Ramos (cell line): ENCODE measurements around the gene DOLPP1.
"Not testable (repeated sequence)": the region's sequence is repeated elsewhere in the genome, so short reads cannot be mapped to it uniquely, and the experiment has no call there.

Experiments
- in situ Hi-C: fragments of 300-500 bp; cut with MboI; formaldehyde crosslinking; loops from one replicate; pipeline ENCODE4 v1.14.3; 2022; ENCODE audit warnings: low sequenced_read_pairs; ENCODE audit not compliant: unreplicated experiment

Gene DOLPP1, protein sequence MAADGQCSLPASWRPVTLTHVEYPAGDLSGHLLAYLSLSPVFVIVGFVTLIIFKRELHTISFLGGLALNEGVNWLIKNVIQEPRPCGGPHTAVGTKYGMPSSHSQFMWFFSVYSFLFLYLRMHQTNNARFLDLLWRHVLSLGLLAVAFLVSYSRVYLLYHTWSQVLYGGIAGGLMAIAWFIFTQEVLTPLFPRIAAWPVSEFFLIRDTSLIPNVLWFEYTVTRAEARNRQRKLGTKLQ

DNA sequence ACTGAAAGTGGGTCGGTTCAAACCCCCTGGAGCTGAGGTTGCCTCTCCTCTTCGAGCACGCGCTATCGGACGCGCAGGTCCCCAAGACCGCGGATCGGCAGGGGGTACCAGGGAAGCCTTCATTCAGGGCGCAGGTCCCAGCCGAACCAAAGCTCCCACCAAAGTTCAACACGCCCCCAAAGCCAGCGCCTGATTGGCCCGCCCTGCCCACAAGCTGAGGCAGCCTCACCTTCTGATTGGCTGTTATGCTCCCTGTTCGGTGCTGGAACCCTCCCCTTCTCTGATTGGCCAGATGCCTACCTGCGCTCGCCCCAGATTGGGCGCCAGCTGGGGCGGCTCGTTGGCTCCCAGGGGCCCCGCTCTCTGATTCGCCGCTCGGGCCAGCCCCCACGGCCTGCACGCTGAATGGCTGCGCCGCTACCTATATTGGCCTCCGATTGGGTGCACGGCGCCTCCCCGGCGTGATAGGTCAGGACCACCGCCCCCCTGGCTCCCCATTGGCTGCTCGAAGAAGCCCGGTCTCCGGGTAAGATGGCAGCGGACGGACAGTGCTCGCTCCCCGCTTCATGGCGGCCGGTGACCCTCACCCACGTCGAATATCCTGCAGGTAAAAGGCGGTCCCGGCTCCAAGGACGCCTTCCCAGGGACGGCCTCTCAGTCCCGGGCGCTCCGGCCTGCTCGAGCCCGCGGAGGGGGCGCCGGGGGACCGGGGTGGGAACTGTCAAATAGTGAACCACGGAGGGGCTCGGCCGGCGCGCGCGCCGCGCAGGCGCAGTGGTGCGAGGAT is at the start of gene DOLPP1:
Gene DOLPP1, plus strand, starts transcription at position 511 of the 787 bp plus-strand sequence. Its CDS starts 21 bp downstream, at position 532.
- in situ Hi-C loops: no loop called here

DNA sequence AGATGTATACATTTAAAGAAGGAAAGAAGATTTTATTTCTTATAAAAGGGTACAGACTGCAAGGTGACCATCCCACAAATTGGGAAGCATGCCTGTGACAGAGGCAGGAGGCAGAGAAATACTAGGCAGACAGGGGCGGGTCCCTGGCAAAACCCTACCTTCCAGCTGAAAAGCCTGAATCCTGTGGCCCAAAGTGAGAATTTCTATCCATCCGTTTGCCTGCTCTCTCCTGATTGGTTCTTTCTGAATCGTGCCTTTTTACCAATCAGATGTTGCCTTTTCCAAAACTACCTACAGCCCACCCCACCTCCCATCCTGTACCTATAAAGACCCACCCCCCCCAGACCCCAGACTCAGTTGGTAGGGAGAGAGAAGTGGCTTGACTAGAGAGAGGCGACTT is 49.4 kb upstream of the DOLPP1 start:
- in situ Hi-C loops: no loop called here

DNA sequence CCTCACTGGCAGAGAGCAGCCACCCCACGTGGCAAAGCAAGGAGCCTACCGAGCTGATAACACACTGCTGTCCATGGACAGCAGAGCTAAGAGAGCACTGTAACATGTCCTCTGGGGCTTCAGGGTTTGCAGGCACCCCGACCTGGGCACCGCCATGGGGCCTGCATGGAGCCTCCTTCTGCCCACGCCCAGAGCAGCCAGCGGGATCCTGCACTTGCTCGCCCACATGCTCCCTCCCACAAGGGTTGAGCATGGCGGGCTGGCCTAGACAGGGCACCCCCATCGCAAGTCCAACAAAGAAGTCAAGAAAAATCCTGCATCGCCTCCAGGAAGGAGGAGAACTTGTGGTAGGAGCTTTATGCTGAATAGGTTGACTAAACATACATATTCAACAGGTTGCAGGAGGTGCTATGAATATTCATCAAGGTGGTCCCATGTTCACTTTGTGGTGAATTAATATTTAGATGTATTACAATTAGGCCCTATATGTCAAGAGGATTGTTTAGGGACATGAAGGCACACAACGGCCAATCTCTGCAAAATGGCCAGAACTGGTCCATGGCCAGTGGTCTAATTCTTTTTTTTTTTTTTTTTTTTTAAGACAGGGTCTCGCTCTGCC is 48.3 kb upstream of the DOLPP1 start:
- in situ Hi-C loops: no loop called here

DNA sequence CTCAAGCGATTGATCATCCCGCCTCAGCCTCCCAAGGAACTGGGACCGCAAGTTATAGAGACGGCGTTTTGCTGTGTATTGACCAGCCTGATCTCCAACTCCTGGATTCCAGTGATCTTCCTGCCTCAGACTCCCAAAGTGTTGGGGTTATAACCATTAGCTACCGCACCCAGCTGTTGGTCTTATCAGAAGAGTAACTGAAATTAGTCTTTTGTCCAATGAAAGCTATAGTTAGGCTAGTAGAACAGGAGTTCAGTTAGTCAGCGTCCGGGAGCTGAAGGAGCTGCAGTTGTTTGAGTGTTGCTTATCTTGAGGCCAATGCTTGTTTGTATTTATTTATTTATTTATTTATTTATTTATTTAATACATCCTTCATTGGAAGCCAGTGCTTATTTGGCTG is 47.7 kb upstream of the DOLPP1 start:
- in situ Hi-C loops: no loop called here

DNA sequence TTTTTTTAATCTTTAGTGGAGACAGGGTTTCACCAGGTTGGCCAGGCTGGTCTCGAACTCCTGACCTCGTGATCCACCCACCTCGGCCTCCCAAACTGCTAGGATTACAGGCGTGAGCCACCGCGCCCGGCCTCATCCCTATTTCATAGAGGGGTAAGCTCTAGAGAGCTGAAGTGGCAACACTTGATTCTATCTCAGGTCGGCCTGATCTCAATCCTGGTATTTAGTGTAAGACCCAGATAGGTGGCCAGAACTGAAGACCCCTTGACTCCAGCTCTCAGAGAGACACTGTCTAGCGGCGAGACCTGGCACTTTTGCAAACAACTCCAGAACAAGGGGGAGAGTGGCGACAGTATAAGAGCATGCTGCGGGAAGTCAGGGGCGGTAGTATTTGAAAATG is 45.1 kb upstream of the DOLPP1 start:
- in situ Hi-C loops: not testable (repeated sequence)

DNA sequence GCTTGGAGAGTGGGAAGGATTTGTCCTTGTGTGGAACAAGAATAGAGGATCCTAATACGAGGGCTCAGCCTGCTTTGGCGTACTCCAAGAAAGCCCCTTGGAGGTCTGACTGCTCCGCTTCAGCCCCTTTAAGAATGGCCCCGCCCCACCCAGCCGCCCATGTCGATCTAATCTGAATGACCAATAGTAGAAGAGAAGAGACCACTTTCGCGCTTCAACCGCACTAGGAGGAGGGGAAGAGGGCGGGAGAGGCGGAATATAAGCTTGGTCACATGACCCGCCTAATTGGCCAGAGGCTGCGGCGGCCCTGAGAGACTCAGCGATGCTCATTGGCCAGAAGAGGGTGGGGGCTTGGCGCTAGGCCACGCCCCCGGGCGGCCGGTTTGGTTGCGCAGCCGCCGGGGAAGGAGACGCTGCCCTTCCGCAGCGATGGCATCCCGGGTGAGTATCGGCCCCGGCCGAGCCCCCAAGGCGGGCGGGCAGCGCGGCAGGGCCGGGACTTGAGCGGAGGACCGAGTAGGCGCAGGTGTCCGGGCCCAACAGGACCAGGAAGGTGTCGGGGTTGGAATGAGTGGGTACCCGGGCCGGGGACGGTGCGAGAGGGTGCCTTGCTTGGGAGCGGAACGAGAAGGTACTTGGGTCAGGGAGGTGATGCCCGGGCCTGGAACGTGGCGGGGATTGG is 44.5 kb upstream of the DOLPP1 start, which contains the start of gene MIGA2:
Gene MIGA2, plus strand, starts transcription at position 386 of the 682 bp plus-strand sequence. CDS start 3,969 bp downstream, outside the sequence.
- in situ Hi-C loops: no loop called here

DNA sequence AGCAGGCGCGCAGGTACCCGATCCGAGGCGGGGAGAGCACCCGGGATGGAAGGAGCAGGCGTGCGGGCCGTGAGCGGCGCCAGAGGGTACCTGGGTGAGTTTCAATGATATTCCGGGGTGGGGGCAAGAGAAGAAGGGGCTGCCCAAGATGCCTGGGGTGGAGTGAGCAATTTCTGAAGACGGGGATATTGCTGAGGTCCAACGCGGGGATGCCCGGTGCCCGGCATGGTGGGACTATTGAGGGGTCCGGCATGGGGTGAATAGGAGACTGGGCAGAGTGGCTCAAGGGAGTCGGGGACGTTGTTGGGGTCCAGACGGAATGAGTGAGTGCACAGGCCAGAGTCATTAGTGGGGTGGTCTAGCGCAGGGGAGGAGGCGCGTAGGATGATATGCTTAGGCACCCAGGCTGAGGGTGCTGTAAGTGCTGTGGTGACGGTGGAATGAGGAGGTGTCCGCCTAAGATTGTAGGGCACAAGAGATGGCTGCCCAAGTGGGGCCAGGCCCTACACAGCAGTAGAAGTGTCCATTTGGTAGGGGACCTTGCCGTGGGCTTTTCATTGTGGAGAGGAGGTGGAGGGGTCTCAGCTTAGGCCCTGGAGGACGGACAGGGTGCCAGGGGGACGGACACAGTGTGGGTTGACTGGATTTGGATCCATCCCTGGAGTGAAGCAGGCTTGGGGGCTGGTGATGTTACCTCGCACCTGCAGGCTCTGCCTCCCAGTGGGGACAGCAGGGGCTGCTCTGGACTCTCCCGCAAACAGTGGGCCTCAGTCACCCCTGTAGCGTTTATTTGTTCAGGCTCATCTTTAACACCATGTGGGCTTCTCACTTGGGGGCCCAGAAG is 43.8 kb upstream of the DOLPP1 start:
- in situ Hi-C loops: no loop called here

DNA sequence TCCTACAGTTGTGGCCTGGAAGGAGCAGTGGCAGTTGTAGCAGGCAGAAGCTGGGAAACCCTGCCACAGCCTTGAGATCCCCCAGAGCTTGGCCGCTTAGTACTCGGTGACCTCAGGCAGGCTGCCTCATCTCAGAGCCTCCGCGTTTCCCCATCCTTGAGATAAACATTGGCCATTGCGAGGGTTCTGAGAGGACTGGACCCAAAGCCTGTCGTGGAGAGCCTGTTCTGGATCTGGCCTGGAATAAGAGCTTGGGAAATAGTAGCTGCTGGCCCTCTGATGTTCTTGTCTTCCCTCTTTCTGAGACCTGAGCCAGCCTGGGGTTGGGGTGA is 43.2 kb upstream of the DOLPP1 start:
- in situ Hi-C loops: no loop called here

DNA sequence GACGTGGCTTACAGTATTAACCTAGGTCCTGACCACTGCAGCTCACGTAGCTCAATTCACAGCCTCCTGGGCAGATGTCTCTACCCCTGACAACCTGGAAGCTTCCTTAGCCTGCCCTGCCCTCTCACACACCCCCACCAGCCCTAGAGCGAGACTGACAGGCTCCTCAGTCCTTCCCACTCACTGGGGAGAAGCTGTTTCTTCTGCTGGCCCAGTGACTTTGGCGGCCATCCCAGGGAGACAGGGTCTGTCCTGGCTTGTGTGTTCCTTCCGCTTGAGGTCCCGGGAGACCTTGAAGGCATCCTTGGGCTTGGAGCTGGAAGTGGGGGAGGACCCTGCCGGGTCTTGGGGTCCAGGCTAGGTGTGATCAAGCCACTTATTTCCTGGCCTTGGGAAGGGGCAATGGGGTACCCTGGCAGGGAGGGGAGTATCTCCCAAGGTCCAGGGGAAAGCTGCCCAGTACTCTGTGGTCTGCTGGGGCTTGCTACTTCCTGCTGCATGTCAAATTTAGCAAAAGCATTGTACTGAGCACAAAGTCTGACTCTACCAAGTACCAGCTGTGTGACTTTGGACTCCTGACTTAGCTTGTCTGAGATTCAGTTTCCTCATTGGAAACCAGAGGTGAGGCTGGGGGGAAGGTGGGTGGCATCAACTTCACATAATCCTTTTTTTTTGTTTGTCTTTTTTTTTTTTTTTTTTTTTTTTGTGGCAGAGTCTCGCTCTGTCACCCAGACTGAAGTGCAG is 42.6 kb upstream of the DOLPP1 start:
- in situ Hi-C loops: no loop called here

DNA sequence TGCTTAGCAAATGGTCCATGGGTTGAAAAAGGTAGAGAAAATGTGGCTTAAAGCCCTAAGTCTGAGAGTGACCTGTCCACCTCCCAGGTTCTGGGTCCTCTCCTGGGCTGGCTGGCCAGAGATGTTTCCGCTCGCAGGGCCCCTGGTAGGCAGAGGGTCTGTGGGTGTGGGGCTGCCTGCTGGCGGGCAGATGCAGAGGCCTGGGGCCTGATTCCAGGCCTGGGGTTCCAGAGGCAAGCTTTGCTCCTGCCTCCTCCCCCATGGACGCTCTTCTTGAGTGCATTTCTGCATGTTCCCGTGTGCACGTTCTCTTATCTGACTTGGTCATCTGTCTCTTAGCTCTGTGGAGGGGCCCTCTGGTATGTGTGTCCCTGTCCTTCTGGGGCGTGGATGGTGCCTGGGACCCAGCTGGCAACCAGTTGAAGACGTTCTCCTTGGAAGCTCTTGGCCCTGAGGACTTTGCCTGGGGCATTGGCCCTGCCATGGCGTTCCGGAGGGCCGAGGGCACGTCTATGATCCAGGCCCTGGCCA is 40.7 kb upstream of the DOLPP1 start:
- in situ Hi-C loops: no loop called here

DNA sequence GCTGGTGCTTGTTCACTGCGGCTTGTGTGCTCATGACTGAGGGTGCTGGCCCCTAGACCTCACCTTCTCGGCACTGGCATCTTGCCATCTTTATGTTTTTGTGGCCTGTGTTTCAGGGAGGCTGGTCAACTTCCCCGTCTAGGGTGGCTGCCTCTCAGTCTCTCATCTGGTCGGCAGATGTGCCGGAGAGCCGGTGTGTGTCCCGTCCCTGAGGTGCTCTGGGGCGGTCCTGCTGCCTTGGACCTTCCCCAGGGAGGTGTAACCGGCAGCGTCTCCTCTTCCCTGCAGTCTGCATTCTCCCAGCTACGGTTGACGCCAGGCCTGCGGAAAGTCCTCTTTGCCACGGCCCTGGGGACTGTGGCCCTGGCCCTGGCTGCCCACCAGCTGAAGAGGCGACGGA is 38.9 kb upstream of the DOLPP1 start:
- in situ Hi-C loops: no loop called here

DNA sequence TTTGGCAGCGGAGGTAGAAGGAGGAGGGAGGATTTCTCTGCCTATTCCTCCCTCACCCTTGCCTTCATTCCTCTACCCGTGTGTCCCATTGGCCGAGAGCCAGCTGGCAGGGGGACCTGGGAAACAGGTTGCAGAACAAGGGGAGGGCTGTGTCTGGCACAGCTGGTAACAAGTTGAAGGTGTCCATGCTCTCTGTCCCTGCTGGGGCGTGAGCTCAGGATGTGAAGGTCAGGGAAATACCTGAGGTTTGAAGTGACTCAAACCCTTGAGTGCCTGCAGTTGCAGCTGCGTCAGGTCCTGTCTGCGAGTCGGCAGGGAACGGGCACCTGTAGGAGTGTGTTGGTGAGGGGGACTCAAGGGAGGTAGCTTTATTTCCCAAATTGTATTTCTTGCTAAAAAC is 28.3 kb upstream of the DOLPP1 start:
- in situ Hi-C loops: no loop called here

DNA sequence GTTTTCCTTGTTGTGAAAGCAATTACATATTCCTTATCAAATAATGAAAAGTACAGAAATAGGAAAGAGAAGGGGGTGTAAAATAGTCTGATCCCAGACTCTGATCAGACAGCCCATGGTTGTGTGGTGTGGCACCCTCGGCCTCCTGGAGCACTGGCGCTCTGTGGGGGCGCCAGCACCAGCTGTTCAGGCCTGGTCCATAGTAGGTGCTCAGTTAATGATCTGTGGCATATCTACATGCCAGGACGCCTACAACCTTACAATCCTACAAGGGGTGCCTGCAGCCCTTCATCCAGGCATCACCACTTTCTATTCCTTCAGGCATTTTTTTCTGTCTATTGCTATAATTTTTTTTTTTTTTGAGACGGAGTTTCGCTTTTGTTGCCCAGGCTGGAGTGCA is 27.9 kb upstream of the DOLPP1 start:
- in situ Hi-C loops: no loop called here

DNA sequence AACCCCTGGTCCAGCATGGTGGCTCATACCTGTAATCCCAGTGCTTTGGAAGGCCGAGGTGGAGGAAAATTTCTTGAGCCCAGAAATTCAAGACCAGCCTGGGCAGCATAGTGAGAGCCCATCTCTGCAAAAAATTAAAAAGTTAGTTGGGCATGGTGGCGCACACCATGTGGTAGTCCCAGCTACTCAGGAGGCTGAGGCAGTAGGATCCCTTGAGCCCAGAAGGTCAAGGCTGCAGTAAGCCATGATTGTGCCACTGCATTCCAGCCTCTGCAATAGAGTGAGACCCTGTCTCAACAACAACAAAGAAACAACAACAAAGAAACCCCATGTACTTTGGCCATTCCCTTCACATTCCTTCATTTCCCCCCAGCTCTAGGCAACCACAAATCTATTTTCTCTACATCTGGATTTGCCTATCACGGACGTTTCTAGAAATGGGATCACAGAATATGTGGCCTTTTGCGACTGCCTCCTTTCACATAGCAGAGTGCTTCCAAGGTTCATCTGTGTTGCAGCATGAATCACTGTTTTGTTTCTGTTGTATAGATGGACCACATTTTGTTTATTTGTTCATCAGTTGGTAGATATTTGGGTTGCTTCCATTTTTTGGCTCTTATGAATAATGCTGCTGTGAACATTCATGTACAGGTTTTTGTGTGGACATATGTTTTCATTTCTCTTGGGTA is 26.6 kb upstream of the DOLPP1 start:
- in situ Hi-C loops: no loop called here

DNA sequence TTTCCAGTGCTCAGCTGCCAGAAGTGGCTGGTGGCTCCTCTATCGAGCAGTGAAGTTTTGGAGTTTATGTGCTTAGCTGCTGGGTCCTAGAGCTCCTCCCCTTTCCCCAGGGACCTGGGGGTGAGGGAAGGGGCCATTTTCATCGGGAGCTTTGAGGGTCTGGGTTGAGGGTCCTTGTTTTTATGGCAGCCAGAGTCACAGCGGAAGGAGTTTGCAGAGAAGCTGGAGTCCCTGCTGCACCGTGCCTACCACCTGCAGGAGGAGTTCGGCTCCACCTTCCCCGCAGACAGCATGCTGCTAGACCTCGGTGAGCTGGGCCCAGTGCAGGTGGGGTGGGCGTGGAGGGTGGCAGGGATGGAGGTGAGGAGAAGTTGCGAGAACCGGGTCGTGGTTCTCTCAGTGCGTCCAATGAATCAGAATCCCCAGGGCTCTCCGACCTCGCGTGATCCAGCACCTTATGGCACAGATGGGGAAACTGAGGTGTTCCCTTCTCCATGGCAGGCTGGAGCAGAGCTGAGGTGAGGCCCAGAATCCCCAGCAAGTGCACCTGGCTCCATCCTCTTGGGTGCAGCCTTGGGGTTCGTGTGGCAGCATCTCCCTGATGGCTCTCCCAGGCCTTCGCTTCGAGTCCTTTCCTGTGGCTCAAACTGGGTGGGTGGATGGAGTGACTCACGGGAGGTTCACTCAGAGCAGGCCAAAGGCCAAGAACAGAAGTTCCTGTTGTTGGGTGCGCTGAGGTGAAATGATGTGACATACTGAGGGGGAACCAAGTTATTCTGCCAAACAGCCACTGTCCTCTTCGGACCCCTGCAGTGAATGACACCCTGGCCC is 21.7 kb upstream of the DOLPP1 start:
- in situ Hi-C loops: no loop called here

DNA sequence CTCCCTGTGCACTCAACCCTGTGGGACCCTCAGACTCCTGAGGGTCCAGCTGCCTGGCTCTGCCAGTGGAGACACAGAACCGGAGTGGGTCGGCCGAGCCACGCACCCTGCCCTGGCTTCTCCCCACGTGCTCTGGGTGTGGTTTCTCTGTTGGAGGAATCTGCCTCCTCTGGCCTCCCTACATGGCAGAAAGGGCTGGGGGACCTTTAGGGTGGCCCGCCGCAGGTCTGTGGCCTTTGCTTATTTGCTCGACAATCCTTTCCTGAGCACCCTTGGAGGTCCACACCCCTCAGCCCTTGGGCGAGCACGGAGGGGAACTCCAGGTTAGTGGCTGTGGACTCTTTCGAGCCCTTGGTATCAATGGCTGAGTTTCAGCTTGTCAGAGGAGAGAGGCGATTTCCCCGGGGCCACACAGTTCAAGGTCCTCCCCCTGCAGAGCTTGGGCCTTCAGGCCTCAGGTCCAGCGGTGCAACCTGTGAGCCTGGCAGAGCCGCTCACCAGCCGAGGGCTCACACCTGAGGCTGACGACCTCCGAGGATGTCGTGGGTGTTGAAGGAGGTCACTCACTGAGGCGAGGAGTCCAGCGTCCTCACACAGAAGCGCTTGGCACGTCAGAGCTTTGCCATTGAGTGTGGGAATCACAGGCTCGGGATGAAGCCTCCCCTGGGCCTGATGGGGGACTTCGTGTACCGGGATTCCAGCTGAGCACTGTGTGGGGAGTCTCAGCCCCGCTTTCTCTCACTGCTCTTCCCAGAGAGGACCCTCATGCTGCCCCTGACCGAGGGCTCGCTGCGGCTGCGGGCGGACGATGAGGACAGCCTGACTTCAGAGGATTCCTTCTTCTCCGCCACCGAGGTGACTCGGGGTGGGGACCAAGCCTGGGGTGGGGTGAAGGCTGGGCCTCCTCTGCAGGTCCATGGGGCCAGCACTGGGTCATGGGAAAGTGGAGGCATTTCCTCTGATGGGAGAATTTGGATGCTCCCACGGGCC is 20.8 kb upstream of the DOLPP1 start:
- in situ Hi-C loops: no loop called here

DNA sequence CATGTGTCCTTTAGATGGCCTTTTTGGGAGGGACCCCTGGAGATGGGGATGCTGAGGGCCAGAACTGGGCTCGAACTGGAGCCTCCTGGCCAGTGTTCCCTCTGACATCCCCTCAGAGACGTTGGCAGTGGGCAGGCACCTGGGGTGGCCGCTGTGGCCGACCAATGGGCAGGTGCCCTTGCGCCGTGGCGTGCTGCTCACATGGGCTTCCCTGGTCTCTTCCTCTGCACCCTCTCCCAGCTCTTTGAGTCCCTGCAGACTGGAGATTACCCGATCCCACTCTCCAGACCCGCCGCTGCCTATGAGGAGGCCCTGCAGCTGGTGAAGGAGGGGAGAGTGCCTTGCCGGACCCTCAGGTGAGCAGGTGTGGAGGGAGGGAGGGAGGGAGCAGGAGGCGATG is 19.9 kb upstream of the DOLPP1 start:
- in situ Hi-C loops: no loop called here
